Adipocyte (in vitro differentiated cells): Measurements from ENCODE around the gene NUP205.
"Not testable (repeated sequence)": the region's sequence is repeated elsewhere in the genome, so short reads cannot be mapped to it uniquely, and the experiment has no call there.

Source experiments
- DNase-seq: peaks from one replicate; pipeline ENCODE4 v3.0.0-alpha.2; 2015; ENCODE audit warnings: low read depth
- H3K27me3 ChIP-seq: replicated peaks from 2 replicates; pipeline ENCODE4 v1.7.0; 2013; ENCODE audit warnings: mild to moderate bottlenecking, low read length, moderate library complexity; ENCODE audit not compliant: control insufficient read depth, insufficient read depth
- H3K36me3 ChIP-seq: 2 replicates; pipeline ENCODE4 v1.7.0; 2013; ENCODE audit warnings: low read length, mild to moderate bottlenecking, moderate library complexity; ENCODE audit not compliant: control insufficient read depth, insufficient read depth, severe bottlenecking
- H3K4me1 ChIP-seq: 2 replicates; pipeline ENCODE4 v1.7.0; 2013; ENCODE audit warnings: mild to moderate bottlenecking, low read length, moderate library complexity; ENCODE audit not compliant: control insufficient read depth, insufficient read depth
- H3K4me3 ChIP-seq: 2 replicates; pipeline ENCODE4 v1.7.0; 2013; ENCODE audit warnings: mild to moderate bottlenecking, low read length, moderate library complexity
- H3K9ac ChIP-seq: 2 replicates; pipeline ENCODE4 v1.7.0; 2013; ENCODE audit warnings: mild to moderate bottlenecking, low read length, moderate library complexity
- H3K9me3 ChIP-seq: 2 replicates; pipeline ENCODE4 v1.7.0; 2013; ENCODE audit warnings: mild to moderate bottlenecking, low read length, moderate library complexity; ENCODE audit not compliant: control insufficient read depth

NUP205 gene

GRCh38 chr7:135685306-135686084 is 127.8 kb downstream of the NUP205 start:
- H3K36me3 ChIP-seq = peaks cover 13% of the 10 kb centered on the region
- no peak overlapping the region for H3K4me3 ChIP-seq
- peak; percentile 24 for DNase-seq
- H3K27me3 ChIP-seq = no peaks in the 10 kb centered on the region
- no peaks in the 10 kb centered on the region for H3K9me3 ChIP-seq
- peaks cover 11% of the 10 kb centered on the region for H3K4me1 ChIP-seq
- no peak overlapping the region for H3K9ac ChIP-seq

GRCh38 chr7:135687466-135687865 is 129.7 kb downstream of the NUP205 start:
- H3K9ac ChIP-seq = no peak overlapping the region
- H3K4me1 ChIP-seq = peaks cover 12% of the 10 kb centered on the region
- H3K9me3 ChIP-seq = no peaks in the 10 kb centered on the region
- peaks cover 12% of the 10 kb centered on the region for H3K36me3 ChIP-seq
- no peak for DNase-seq
- no peak overlapping the region for H3K4me3 ChIP-seq
- H3K27me3 ChIP-seq = no peaks in the 10 kb centered on the region

GRCh38 chr7:135690566-135690965 is 132.8 kb downstream of the NUP205 start:
- Histone ChIP-seq H3K9me3 (no peaks in the 10 kb centered on the region), H3K9ac (no peak overlapping the region), H3K36me3 (peaks cover 18% of the 10 kb centered on the region), H3K4me3 (no peak overlapping the region), H3K27me3 (no peaks in the 10 kb centered on the region), H3K4me1 (peaks cover 3% of the 10 kb centered on the region)
- DNase-seq = peak; percentile 55

GRCh38 chr7:135692055-135692454 is 134.3 kb downstream of the NUP205 start:
- Histone ChIP-seq H3K4me1 (peaks cover 3% of the 10 kb centered on the region), H3K27me3 (no peaks in the 10 kb centered on the region), H3K9me3 (no peaks in the 10 kb centered on the region), H3K9ac (no peak overlapping the region), H3K4me3 (no peak overlapping the region), H3K36me3 (peaks cover 17% of the 10 kb centered on the region)
- DNase-seq = no peak

- not testable (repeated sequence) for DNase-seq, H3K4me3 ChIP-seq, H3K4me1 ChIP-seq, H3K9ac ChIP-seq, H3K9me3 ChIP-seq, H3K27me3 ChIP-seq
- H3K36me3 ChIP-seq = peaks cover 12% of the 10 kb centered on the region
Observed at GRCh38 chr7:135692606-135693005, 134.9 kb downstream of the NUP205 start.

GRCh38 chr7:135693558-135693957 is 135.8 kb downstream of the NUP205 start:
- no peaks in the 10 kb centered on the region for H3K9me3 ChIP-seq
- peaks cover 12% of the 10 kb centered on the region for H3K36me3 ChIP-seq
- peaks cover 3% of the 10 kb centered on the region for H3K4me1 ChIP-seq
- H3K4me3 ChIP-seq = no peak overlapping the region
- H3K27me3 ChIP-seq = no peaks in the 10 kb centered on the region
- H3K9ac ChIP-seq = no peak overlapping the region
- no peak for DNase-seq

- no peak overlapping the region for H3K9ac ChIP-seq
- H3K4me1 ChIP-seq = no peaks in the 10 kb centered on the region
- no peak for DNase-seq
- H3K27me3 ChIP-seq = no peaks in the 10 kb centered on the region
- no peak overlapping the region for H3K4me3 ChIP-seq
- H3K36me3 ChIP-seq = peaks cover 6% of the 10 kb centered on the region
- no peaks in the 10 kb centered on the region for H3K9me3 ChIP-seq
Observed at GRCh38 chr7:135697276-135698049, 139.7 kb downstream of the NUP205 start.
